Measurements from ENCODE around the gene ATG14. TPM values are rescaled to one million over a fixed set of nuclear protein-coding genes. Genes with fewer than 3 reads are reported as not detected.
"Not testable (repeated sequence)": the region's sequence is repeated elsewhere in the genome, so short reads cannot be mapped to it uniquely, and the experiment has no call there.

The ATG14 gene
- total RNA-seq, 2 experiments from 2014 or later: 5.3 to 6.1 TPM

DNA sequence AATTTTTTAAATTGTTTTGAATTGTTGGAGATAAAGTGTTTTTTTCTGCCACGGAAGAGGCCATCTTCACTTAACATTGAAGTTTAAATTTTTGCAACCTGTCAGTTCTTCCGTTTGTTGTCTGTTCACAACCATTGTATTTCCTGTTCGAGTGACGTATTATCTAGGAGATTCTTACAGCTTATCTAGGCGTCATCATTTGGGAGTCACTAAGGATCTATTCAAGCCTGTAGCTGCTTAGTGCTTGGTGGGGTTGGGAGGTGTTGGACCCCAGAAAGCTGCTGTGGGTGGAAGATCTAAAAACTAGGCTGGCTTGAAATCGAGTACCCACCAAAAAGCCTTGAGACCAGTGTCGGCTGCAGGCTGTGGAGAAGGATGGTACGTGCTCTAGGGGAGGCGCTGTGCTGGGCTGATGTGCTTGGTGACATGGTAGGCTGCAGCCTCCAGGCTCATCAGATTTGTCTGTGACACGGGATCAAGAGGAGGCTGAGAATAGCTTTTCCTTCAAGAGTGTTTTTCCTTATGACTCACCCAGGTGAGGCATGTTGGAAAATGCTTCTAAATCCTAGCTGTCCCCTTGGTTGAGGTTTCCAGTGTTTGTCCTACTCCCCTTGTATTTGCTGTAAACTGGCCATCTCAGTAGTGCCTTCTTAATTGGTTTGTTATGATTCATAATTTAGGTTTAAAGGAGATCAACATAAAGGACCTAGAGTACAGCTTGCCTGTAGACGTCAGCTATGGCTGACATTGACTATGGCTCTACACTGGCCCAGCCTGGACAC is 57.8 kb downstream of the ATG14 start:
- Mint-ChIP-seq H3K4me3 (no peak overlapping the region), H3K27ac (peak overlapping the region; percentile 84), H3K4me1 (peaks cover 36% of the 10 kb centered on the region), H3K9me3 (no peaks in the 10 kb centered on the region), H3K36me3 (ENCODE audit: low read depth) (peaks cover 26% of the 10 kb centered on the region), H3K27me3 (no peaks in the 10 kb centered on the region)
- DNase-seq: no peak
- CTCF ChIA-PET: interaction anchor here (0.6 to 3.6 kb wide), 22 partner anchors 10 to 303 kb away, joined by 3 to 30 read pairs (median 4); partner anchors contain the start of gene FBXO34
- POLR2A ChIA-PET: no interaction called here

DNA sequence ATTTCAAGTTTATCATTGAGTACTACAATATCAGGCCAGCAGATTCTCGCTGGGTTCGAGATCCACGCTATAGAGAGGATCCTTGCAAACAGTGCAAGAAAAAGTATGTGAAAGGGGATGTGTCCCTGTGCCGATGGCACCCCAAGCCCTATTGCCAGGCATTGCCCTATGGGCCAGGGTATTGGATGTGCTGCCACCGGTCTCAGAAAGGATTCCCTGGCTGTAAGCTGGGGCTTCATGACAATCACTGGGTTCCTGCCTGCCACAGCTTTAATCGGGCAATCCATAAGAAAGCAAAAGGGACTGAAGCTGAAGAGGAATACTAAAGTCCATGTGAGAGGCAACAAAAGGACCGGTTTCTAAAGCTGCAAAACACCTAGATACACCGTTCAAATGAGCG is 59.4 kb downstream of the ATG14 start:
- Mint-ChIP-seq H3K4me3 (no peak overlapping the region), H3K36me3 (ENCODE audit: low read depth) (peaks cover 26% of the 10 kb centered on the region), H3K9me3 (no peaks in the 10 kb centered on the region), H3K27ac (no peak overlapping the region), H3K4me1 (peaks cover 48% of the 10 kb centered on the region), H3K27me3 (no peaks in the 10 kb centered on the region)
- ChIA-PET POLR2A (interaction anchor here (0.7 kb wide), 1 partner anchor 15 kb away, joined by 3 read pairs; no protein-coding TSS in a partner anchor), CTCF (interaction anchor here (1.1 kb wide), 1 partner anchor 16 kb away, joined by 4 read pairs; no protein-coding TSS in a partner anchor)
- no peak for DNase-seq

DNA sequence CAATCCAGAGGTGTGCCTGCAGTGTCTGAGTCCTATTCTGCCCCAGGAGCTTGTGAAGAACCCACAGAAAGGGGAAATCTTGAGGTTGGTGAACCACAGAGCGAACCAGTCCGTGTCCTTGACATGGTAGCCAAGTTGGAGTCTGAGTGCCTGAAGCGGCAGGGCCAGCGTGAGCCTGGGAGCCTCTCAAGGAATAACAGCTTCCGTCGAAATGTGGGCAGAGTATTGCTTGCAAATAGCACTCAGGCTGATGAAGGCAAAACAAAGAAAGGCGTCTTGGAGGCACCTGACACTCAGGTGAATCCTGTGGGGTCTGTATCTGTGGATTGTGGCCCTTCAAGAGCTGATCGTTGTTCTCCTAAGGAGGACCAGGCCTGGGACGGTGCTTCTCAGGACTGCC is 60.5 kb downstream of the ATG14 start:
- Mint-ChIP-seq H3K27me3 (no peaks in the 10 kb centered on the region), H3K36me3 (ENCODE audit: low read depth) (peaks cover 26% of the 10 kb centered on the region), H3K27ac (no peak overlapping the region), H3K4me3 (no peak overlapping the region), H3K9me3 (no peaks in the 10 kb centered on the region), H3K4me1 (peaks cover 41% of the 10 kb centered on the region)
- ChIA-PET POLR2A (no interaction called here), CTCF (interaction anchor here (0.6 to 0.9 kb wide), 2 partner anchors 13 to 18 kb away, joined by 3 read pairs; no protein-coding TSS in a partner anchor)
- DNase-seq: no peak

DNA sequence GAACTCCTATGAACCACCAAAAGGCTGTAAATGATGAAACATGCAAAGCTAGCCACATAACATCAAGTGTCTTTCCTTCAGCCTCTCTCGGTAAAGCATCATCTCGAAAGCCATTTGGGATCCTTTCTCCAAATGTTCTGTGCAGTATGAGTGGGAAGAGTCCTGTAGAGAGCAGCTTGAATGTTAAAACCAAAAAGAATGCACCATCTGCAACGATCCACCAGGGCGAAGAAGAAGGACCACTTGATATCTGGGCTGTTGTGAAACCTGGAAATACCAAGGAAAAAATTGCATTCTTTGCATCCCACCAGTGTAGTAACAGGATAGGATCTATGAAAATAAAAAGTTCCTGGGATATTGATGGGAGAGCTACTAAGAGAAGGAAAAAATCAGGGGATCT is 61.2 kb downstream of the ATG14 start:
- H3K4me1 Mint-ChIP-seq: peaks cover 40% of the 10 kb centered on the region
- DNase-seq: no peak
- H3K27me3 Mint-ChIP-seq: no peaks in the 10 kb centered on the region
- ChIA-PET CTCF (interaction anchor here (0.6 to 1.3 kb wide), 4 partner anchors 8 to 111 kb away, joined by 3 to 6 read pairs (median 4); no protein-coding TSS in a partner anchor), POLR2A (no interaction called here)
- peaks cover 26% of the 10 kb centered on the region for H3K36me3 Mint-ChIP-seq (ENCODE audit: low read depth)
- H3K4me3 Mint-ChIP-seq: no peak overlapping the region
- no peaks in the 10 kb centered on the region for H3K9me3 Mint-ChIP-seq
- H3K27ac Mint-ChIP-seq: no peak overlapping the region

DNA sequence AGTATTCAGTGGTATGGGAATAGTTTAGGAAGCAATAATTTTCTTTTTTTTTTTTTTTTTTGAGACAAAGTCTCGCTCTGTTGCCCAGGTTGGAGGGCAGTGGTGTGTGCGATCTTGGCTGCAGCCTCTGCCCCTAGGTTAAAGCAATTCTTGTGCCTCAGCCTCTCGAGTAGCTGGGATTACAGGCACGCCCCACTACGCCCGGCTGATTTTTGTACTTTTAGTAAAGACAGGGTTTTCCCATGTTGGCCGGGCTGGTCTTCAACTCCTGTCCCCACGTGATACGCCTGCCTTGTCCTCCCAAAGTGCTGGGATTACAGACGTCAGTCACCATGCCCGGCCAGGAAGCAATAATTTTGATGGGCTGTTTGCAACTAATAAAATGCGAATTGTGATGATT is 62.1 kb downstream of the ATG14 start:
- POLR2A ChIA-PET: no interaction called here
- peaks cover 41% of the 10 kb centered on the region for H3K4me1 Mint-ChIP-seq
- CTCF ChIA-PET: interaction anchor here (0.6 to 1.3 kb wide), 3 partner anchors 9 to 58 kb away, joined by 3 to 6 read pairs (median 4); no protein-coding TSS in a partner anchor

DNA sequence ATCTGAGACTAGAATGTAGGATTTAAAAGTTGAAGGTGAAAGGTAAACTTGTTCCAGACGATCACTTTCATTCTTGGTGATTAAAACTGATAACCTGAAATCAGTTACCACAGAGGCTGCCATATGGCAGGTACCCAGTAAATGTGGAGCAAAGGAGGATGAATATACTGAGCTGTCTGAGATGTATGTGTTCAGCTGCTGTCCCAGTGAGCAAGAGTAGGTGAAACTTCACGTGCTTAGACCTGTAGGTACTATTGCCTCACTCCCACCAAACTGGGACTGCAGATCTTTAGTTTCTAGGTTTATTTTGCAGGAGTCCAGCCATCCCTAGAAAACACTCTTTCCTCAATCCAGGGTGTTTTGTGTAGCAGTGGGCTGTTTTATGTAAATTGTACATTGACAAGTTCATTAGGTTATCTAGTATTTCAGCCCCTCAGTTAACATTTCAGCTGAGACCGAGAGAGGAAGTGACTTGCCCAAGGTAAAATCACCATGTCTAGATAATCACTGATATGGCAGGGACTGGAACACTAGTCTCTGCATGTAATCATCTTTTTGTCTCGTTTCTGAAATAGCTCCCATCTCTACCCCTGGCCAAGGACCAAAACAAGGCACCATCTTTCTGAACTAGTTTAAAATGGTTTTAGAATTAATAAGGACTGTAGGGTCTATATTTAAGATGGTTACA is 62.7 kb downstream of the ATG14 start:
- no peak overlapping the region for H3K4me3 Mint-ChIP-seq
- H3K27ac Mint-ChIP-seq: no peak overlapping the region
- POLR2A ChIA-PET: no interaction called here
- H3K36me3 Mint-ChIP-seq (ENCODE audit: low read depth): peaks cover 24% of the 10 kb centered on the region
- H3K9me3 Mint-ChIP-seq: no peaks in the 10 kb centered on the region
- H3K4me1 Mint-ChIP-seq: peaks cover 35% of the 10 kb centered on the region
- CTCF ChIA-PET: interaction anchor here (1.3 kb wide), 1 partner anchor 10 kb away, joined by 6 read pairs; no protein-coding TSS in a partner anchor
- no peak for DNase-seq
- no peaks in the 10 kb centered on the region for H3K27me3 Mint-ChIP-seq

More for the DNA sequence above, 62.1 kb downstream of the ATG14 start:
- Mint-ChIP-seq H3K4me3 (no peak overlapping the region), H3K27ac (no peak overlapping the region), H3K36me3 (ENCODE audit: low read depth) (peaks cover 27% of the 10 kb centered on the region), H3K27me3 (no peaks in the 10 kb centered on the region), H3K9me3 (no peaks in the 10 kb centered on the region)
- no peak for DNase-seq

DNA sequence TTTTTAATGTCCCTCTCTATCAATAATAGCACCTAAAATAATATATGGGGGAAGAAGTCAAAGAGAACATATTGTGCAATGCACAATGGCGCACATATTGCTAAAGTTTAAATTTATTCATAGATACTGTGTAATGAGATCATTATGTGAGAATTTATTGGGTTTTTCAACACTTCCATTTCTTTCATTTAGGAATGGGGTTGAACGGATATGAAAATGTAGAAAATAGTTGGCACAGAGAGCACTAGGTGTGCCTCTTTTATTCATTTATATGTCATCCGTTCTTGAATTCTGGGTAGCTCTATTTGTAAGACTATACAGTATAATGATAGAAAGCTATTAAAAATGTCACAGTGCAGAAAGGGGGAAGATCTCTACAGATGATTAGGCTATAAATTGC is 63.9 kb downstream of the ATG14 start:
- H3K9me3 Mint-ChIP-seq: no peaks in the 10 kb centered on the region
- H3K27ac Mint-ChIP-seq: no peak overlapping the region
- peaks cover 20% of the 10 kb centered on the region for H3K36me3 Mint-ChIP-seq (ENCODE audit: low read depth)
- no peaks in the 10 kb centered on the region for H3K27me3 Mint-ChIP-seq
- POLR2A ChIA-PET: no interaction called here
- no peak for DNase-seq
- H3K4me3 Mint-ChIP-seq: no peak overlapping the region
- H3K4me1 Mint-ChIP-seq: peaks cover 24% of the 10 kb centered on the region
- CTCF ChIA-PET: interaction anchor here (1.2 to 1.4 kb wide), 2 partner anchors 13 to 17 kb away, joined by 4 read pairs; no protein-coding TSS in a partner anchor

DNA sequence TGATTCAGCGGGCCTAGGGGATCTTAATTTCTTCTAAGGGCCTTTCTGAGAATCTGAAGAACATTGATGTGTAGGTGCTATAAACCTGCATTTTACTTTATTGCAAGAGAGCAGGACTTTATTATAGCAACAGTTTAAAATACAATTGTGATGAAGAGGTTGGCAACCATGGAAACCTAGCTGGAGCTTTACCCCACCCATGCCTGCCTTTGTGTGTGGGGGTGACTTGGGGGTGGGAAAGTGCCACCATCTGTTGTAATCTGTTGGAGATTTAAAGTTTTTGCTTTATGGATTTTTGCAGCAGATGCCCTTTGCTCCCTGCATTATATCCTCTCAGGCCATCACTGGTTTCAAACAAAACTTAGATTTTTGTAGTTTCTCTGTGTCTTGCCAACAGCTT is 64.6 kb downstream of the ATG14 start:
- no peak overlapping the region for H3K4me3 Mint-ChIP-seq
- H3K4me1 Mint-ChIP-seq: peaks cover 24% of the 10 kb centered on the region
- ChIA-PET POLR2A (no interaction called here), CTCF (interaction anchor here (0.8 to 1.4 kb wide), 5 partner anchors 9 to 77 kb away, joined by 3 to 7 read pairs (median 4); no protein-coding TSS in a partner anchor)
- no peak overlapping the region for H3K27ac Mint-ChIP-seq
- no peaks in the 10 kb centered on the region for H3K27me3 Mint-ChIP-seq
- peaks cover 17% of the 10 kb centered on the region for H3K36me3 Mint-ChIP-seq (ENCODE audit: low read depth)
- DNase-seq: no peak
- no peaks in the 10 kb centered on the region for H3K9me3 Mint-ChIP-seq

DNA sequence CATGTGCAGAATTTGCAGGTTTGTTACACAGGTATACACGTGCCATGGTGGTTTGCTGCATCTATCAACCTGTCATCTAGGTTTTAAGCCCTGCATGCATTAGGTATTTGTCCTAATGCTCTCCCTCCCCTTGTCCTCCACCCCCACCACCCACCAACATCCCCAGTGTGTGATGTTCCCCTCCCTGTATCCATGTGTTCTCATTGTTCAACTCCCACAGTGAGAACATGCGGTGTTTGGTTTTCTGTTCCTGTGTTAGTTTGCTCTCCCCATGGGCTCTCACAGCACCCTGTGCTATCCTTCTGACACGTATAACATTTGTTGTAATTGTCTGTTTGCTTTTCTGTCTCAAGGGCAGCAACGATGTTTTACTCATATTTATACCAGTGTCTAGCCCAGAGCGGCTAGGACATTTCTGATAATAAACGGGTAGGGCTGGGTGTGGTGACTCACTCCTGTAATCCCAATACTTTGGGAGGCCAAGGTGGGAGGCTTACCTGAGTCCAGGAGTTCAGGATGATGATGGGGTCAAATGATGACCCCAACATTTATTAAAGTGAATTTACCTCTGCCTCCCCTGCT is 67.0 kb downstream of the ATG14 start:
- POLR2A ChIA-PET; H3K4me3 Mint-ChIP-seq; H3K36me3 Mint-ChIP-seq (ENCODE audit: low read depth); H3K27ac Mint-ChIP-seq; H3K27me3 Mint-ChIP-seq; H3K9me3 Mint-ChIP-seq; DNase-seq: not testable (repeated sequence)
- peaks cover 39% of the 10 kb centered on the region for H3K4me1 Mint-ChIP-seq
- CTCF ChIA-PET: interaction anchor here (1.2 to 2.0 kb wide), 2 partner anchors 9 to 14 kb away, joined by 3 to 8 read pairs; no protein-coding TSS in a partner anchor

DNA sequence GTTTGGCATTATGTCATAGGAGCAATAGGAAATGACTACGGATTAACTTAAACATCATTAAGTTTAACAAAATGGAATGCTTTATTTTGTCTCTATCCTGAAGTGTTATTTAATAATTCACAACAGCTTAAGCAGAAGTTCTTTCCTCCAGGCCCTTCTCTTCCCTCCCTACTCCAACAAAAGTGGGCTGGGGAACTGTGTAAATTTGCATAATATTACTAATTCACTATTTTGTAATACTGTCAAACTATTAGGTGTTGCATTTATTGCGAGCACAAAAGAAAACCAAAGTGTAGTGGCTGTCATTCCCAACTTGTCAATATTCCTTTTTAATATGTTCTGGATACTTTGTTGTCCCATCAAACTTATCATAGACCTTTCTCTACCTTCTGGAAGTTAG is 69.8 kb downstream of the ATG14 start:
- Mint-ChIP-seq H3K27ac (no peak overlapping the region), H3K36me3 (ENCODE audit: low read depth) (peaks cover 5% of the 10 kb centered on the region), H3K4me3 (no peak overlapping the region), H3K4me1 (peaks cover 46% of the 10 kb centered on the region), H3K27me3 (no peaks in the 10 kb centered on the region), H3K9me3 (no peaks in the 10 kb centered on the region)
- CTCF ChIA-PET: interaction anchor here (0.5 to 1.1 kb wide), 2 partner anchors 19 to 92 kb away, joined by 4 to 7 read pairs; no protein-coding TSS in a partner anchor
- POLR2A ChIA-PET: no interaction called here
- DNase-seq: no peak

DNA sequence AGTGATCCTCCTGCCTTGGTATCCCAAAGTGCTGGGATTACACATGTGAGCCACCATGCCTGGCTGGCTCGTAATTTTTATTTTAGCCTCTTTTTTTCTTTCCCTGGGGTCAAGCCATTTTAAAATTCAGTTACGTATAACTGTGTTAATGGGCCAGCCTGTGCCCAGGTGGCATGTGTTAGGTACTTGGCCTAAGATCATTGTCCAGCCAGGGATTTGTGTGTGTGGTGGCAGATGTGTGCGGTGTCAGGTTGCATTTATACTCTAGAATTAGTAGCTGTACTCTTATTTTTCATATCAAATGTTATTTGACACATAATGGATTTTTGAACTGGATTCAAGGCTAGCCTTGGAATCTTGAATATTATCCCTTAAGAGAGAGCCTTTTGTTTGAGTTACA is 71.1 kb downstream of the ATG14 start:
- ChIA-PET POLR2A (no interaction called here), CTCF (interaction anchor here (1.2 kb wide), 1 partner anchor 32 kb away, joined by 3 read pairs; no protein-coding TSS in a partner anchor)
- no peak for DNase-seq
- no peaks in the 10 kb centered on the region for H3K27me3 Mint-ChIP-seq
- H3K4me1 Mint-ChIP-seq: peaks cover 54% of the 10 kb centered on the region
- peaks cover 11% of the 10 kb centered on the region for H3K36me3 Mint-ChIP-seq (ENCODE audit: low read depth)
- H3K4me3 Mint-ChIP-seq: no peak overlapping the region
- no peaks in the 10 kb centered on the region for H3K9me3 Mint-ChIP-seq
- no peak overlapping the region for H3K27ac Mint-ChIP-seq

DNA sequence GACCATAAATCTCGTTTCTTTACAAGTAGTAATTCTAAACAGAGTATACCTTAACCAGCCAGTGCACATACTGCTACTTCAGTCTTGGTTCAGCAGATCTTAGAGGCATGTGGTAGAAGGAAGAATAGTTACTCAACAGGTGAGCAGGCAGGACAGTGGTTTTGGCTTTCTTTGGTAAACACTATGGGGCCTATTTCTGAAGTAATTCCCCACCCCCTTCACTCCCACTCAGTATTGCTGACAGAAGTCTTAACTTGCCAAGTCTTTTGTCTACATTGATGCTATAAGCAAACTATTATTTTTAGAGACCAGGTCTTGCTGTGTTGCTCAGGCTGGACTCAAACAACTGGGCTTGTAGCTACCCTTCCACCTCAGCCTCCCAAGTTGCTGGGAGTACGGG is 71.9 kb downstream of the ATG14 start:
- no peaks in the 10 kb centered on the region for H3K9me3 Mint-ChIP-seq
- ChIA-PET POLR2A (no interaction called here), CTCF (interaction anchor here (1.2 kb wide), 1 partner anchor 31 kb away, joined by 3 read pairs; no protein-coding TSS in a partner anchor)
- peaks cover 57% of the 10 kb centered on the region for H3K4me1 Mint-ChIP-seq
- DNase-seq: no peak
- peak overlapping the region; percentile 7 for H3K27ac Mint-ChIP-seq
- H3K4me3 Mint-ChIP-seq: no peak overlapping the region
- peaks cover 14% of the 10 kb centered on the region for H3K36me3 Mint-ChIP-seq (ENCODE audit: low read depth)
- H3K27me3 Mint-ChIP-seq: no peaks in the 10 kb centered on the region

Data from activated CD4-positive, alpha-beta T cell treated with anti-CD3 and anti-CD28 coated beads, Interleukin-2, amount 10 ng/mL, durations not matched to agents 7 days and 5 days (primary cell).